Bronchial epithelial cell (primary cell): ENCODE measurements around the gene KLHL18. TPM values are rescaled to one million over a fixed set of nuclear protein-coding genes. Genes with fewer than 3 reads are reported as not detected.
"Not testable (repeated sequence)": the region's sequence is repeated elsewhere in the genome, so short reads cannot be mapped to it uniquely, and the experiment has no call there.

Source experiments
- DNase-seq: peaks from one replicate; pipeline ENCODE4 v3.0.0-alpha.2; 2010; ENCODE audit warnings: low read depth
- FAIRE-seq: peaks from 2 replicates; lab custom pipeline; 2011; peaks lifted over from hg19 to GRCh38; lab: Jason Lieb, UNC
- H3K27me3 ChIP-seq: 2 replicates; pipeline ENCODE4 v1.5.1; 2011; ENCODE audit warnings: low read length; ENCODE audit not compliant: control insufficient read depth, insufficient read depth
- H3K36me3 ChIP-seq: 2 replicates; pipeline ENCODE4 v1.5.1; 2011; ENCODE audit warnings: low read length; ENCODE audit not compliant: control insufficient read depth, insufficient read depth
- H3K4me3 ChIP-seq: 2 replicates; pipeline ENCODE4 v1.5.1; 2011; ENCODE audit warnings: mild to moderate bottlenecking, low read depth, low read length, control low read depth
- CTCF ChIP-seq: IDR thresholded peaks from 2 replicates; pipeline ENCODE4 v1.5.1; 2011; ENCODE audit warnings: mild to moderate bottlenecking, moderate library complexity, low read length, control low read depth, inconsistent platforms; ENCODE audit not compliant: insufficient read depth, severe bottlenecking
- total RNA-seq: library from RNA; depleted of rRNA; stranded (reverse); fragments of >200 nt; gene quantifications from 2 replicates; pipeline ENCODE4 v1.2.1, GENCODE V29; 2014

KLHL18 gene
- total RNA-seq, 1 donor from 2014 or later, result 25.5 TPM

DNA sequence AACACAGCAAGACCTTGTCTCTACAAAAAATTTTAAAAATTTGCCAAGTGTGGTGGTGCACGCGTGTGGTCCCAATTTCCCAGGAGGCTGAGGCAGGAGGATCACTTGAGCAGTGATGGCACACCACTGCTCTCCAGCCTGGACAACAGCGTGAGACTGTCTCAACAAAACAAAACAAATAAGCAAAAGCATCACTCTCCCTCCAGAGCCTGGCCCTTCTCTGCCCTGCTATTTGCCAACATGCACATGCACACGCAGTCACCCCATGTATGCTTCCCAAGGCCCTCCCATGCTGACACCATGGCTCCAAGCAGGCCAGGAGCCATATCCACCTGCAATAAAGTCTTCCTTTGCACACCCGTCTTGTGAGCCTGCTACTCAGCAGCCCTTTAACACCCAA, 2.2 kb upstream of the KLHL18 start:
- Histone ChIP-seq H3K27me3 (no peaks in the 10 kb centered on the region), H3K4me3 (no peak overlapping the region), H3K36me3 (no peaks in the 10 kb centered on the region)
- DNase-seq (no peak), FAIRE-seq (no peak)
- TF ChIP-seq CTCF, result no peak

GRCh38 chr3:47283193-47283537, 421 bp downstream of the KLHL18 start:
- DNase-seq, result no peak
- no peaks in the 10 kb centered on the region for H3K36me3 ChIP-seq
- no peaks in the 10 kb centered on the region for H3K27me3 ChIP-seq
- FAIRE-seq, result no peak
- peak overlapping the region; percentile 95 for H3K4me3 ChIP-seq
- TF ChIP-seq CTCF, result no peak

- no peaks in the 10 kb centered on the region for H3K36me3 ChIP-seq
- H3K27me3 ChIP-seq, result no peaks in the 10 kb centered on the region
- FAIRE-seq, result no peak
- no peak for TF ChIP-seq CTCF
- peak overlapping the region; percentile 95 for H3K4me3 ChIP-seq
- DNase-seq, result no peak
Observed at GRCh38 chr3:47283591-47284364, 1.0 kb downstream of the KLHL18 start.

GRCh38 chr3:47288966-47289910, 6.5 kb downstream of the KLHL18 start:
- no peak for TF ChIP-seq CTCF
- DNase-seq, result peak; percentile 48
- no peak overlapping the region for H3K4me3 ChIP-seq
- no peaks in the 10 kb centered on the region for H3K27me3 ChIP-seq
- no peak for FAIRE-seq
- no peaks in the 10 kb centered on the region for H3K36me3 ChIP-seq

DNA sequence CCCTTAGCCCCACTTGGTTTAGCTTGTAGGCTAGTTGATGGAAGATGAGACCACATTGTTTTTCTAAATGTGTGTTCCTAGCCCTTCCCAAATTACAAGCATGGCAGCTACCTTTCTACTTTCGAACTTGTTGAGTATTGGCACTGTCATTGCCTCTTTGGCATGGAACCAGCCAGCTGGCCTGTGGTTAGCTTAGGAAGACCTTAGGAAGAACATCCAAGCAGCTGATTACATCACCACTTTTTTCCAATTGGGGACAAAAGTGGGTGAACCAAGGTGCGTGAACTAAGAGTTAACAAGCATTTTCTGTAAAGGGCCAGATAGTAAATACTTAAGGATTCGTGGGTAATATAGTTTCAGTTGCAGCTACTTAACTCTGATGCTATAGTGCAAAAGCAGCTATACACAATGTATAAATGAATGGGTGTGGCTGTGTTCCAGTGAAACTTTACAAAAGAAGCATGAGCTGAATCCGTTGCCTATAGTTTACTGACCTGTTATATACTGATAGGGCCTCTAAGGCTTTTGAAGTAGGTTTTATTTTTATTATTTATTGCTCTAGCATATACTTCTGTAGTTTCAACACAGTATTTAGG, 8.5 kb downstream of the KLHL18 start:
- FAIRE-seq (no peak), DNase-seq (no peak)
- Histone ChIP-seq H3K4me3 (no peak overlapping the region), H3K27me3 (no peaks in the 10 kb centered on the region), H3K36me3 (no peaks in the 10 kb centered on the region)
- no peak for TF ChIP-seq CTCF

- not testable (repeated sequence) for H3K36me3 ChIP-seq, DNase-seq, H3K4me3 ChIP-seq, H3K27me3 ChIP-seq, FAIRE-seq
Observed at GRCh38 chr3:47291754-47292420, 9.1 kb downstream of the KLHL18 start.
